Activated CD4-positive, alpha-beta T cell treated with anti-CD3 and anti-CD28 coated beads, Interleukin-2, Interleukin-4, amounts not matched to agents 100 ng/mL and 50 ng/mL, durations not matched to agents 16 hours and 8 hours (primary cell): Measurements from ENCODE around the gene TMEM255A.

Experiments
- DNase-seq: peaks from one replicate; pipeline ENCODE4 v3.0.0-alpha.2; 2020; ENCODE audit warnings: low spot score

TMEM255A gene

GRCh38 chrX:120264341-120264740 is 46.9 kb downstream of the TMEM255A start:
- DNase-seq = no peak

DNA sequence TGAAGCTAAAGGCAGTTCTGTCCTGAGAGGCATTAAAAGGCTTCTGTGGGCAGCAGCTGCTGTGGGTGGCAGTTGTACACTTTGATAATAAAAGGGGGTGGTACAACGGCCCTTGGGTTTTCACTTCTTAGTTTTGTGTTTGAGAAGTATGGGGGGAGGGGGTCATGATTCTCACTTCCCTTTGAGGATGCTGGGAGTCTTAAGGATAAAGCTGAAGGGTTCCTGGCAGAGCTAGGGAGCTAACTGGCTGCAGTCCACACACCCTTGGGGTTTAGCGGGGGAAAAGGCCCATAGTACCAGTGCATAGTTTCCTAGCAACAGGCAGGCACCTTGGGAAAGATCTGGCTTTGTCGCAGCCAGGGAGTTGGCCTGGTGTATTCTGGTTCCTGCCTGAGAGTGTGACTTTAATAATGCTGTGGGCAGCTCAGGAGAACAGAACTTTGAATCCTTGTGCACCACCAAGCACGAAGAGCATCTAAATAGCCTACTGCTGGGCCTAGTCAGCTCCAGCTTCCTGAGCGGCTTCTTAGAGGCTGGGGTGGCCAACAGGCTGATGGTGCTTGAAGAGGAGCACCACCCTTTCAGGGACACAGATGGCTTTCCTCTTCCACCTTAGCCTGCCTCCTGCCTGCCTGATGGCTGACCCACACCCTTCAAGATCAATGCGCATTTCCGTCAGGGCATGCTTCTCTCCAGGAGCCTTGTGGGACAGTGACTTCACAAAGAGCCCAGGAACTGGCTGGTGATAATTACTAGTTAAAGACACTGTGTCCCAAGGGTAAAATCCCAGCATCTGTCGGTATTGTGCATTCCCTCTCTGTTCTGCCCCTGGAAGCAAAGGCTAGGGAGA is 48.2 kb downstream of the TMEM255A start:
- DNase-seq = no peak

- DNase-seq = no peak
These were observed 50.9 kb downstream of the TMEM255A start for GRCh38 chrX:120260369-120260768.

GRCh38 chrX:120253784-120254183 is 57.5 kb downstream of the TMEM255A start:
- no peak for DNase-seq

DNA sequence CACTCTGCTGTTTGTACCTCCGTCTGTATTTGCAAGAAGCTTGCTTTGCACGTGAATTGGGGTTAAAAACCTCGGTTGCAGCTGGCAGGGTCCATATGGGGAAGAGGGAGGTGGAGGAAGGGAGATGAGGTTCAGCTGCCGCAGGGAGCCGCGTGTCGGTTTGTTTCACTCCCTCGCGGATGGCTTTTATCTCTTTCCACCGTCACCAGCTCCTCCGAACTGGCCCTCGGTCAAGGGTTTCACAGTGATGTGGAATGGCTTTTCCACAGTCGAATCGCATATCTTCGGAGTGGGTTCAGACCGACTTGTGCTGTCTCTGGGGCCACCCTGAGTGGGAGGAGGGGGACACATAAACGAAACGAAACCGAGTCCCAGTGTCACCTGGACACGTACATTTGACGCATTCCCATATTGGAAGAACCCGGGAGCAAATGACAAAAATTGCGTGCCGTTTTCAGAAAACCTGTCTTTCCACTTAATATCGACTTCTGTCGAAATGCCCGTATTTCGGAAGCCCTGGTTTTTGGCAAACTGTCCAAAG is 59.7 kb downstream of the TMEM255A start:
- DNase-seq = peak; percentile 9

- DNase-seq = peak; percentile 91
These were observed 60.6 kb downstream of the TMEM255A start, which contains the start of gene ZBTB33 for GRCh38 chrX:120250522-120251271. Gene ZBTB33, plus strand, starts transcription at chrX:120250812. Its CDS starts 2,604 bp downstream, at chrX:120253416.

- peak; percentile 64 for DNase-seq
These were observed 66.3 kb downstream of the TMEM255A start for GRCh38 chrX:120244735-120245498.

- DNase-seq = no peak
These were observed 66.9 kb downstream of the TMEM255A start for GRCh38 chrX:120244395-120244734.

DNA sequence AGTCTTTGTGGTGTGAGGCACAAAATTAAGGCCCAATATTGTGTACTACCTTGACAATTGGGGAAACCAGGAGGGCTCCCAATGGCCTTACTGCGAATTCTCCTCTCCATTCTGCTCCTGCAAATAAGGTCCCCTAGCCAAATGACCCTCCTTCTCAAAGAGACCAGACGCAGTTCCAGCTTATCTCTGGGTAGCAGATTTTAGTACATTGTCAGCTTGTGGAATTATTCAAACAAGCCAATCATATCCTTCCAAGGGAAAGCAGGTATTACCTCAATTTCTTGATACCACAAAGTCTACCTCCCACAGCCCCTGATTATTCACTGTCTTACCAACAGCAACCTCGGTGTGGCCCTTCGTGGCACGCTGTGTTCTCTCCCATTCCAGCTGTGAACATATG is 68.4 kb downstream of the TMEM255A start:
- no peak for DNase-seq

- DNase-seq = no peak
These were observed 72.3 kb downstream of the TMEM255A start for GRCh38 chrX:120238933-120239332.

- DNase-seq = no peak
These were observed 74.4 kb downstream of the TMEM255A start for GRCh38 chrX:120236687-120237479.

DNA sequence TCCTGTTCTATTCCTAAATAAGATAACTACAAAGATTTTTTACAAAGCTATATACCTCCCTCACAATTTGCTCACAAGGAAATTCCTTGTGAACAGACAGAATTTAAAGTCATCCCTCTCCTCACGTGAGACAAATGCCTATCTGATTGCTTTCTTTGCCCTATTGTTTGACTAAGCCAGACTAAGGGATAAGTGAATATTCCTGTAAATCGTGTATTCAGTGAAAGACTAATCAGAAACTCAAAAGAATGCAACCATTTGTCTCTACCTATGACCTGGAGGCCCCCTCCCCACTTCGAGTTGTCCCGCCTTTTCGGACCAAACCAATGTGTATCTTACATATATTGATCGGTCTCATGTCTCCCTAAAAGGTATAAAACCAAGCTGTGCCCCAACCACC is 76.0 kb downstream of the TMEM255A start:
- DNase-seq = no peak

DNA sequence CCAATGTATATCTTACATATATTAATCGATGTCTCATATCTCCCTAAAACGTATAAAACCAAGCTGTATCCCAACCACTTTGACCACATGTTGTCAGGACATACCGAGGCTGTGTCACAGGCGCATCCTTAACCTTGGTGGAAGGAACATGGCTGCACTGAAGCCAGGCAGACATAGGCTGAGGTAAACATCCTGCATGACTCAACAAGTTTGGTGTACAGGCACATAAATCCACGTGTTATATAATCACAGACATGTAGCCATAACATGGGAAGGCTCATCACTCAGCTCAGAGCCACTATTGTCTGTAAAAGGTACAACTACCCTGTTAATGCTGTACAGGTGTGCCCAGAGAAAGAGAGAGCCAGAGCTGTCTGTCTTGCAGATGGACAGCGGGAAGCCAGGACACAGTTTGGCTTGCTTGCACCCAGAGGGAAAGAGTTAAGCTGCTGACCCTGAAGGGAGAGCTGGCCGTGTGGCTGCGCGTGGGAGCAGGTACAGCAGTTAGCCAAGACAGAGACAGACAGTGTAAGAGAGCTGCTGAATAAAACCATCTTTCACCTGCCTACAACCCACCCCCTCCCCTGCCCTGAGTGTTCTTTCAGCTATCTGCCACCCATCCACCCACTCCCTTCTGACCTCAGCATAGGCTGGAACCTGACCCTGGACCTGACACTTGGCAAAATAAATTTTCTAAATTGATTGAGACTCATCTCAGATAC is 82.9 kb downstream of the TMEM255A start:
- DNase-seq = no peak

DNA sequence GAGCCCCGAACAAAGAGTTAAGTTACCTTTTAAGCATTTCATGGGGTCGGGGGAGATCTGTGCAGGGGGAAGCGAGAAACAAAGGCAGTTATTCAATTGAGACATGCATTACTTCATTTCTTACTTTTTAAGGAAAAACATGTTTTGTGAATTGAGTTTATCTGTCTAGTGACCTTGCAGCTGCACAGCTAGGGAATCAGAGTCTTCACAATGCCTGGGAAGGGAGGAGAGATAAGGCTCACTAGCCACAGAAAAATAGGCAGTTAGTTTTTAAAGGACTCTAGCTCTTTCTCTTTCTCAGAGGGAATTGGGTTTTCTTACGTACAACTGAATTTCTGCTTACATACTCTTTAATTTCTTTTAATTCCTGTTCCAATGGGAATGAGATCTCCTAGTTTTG is 86.9 kb downstream of the TMEM255A start:
- DNase-seq = no peak

DNA sequence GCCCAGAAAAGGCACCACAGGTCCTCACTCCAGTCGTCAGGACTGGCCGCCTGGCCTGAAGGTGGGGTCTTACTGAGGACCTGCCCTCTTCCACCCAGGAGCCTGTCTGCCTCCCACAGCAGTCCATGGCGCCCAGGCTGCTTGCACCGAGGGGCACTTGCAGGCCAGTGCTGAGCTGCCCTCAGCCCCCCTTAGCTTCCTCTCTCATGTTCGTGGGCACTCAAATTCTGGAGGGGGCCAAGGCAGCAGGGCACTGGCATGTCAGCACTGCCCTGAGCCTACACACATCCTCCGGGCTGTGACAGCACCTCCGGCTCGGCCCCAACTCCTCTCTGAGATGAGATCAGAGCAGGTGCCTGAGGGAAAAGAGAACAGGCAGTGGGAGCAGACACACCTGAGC is 87.9 kb downstream of the TMEM255A start:
- no peak for DNase-seq

GRCh38 chrX:120213438-120214265 is 97.6 kb downstream of the TMEM255A start:
- peak; percentile 65 for DNase-seq
